Aortic smooth muscle cell (primary cell): ENCODE data around the gene NDUFA1. TPM values are rescaled to one million over a fixed set of nuclear protein-coding genes. Genes with fewer than 3 reads are reported as not detected.

Experiments used
- total RNA-seq: library from RNA; depleted of rRNA; stranded (reverse); fragments of >200 nt; gene quantifications from 2 replicates; pipeline ENCODE4 v1.2.3, GENCODE V29; 2014

The NDUFA1 gene
- 146 and 158 TPM in 2 replicates for total RNA-seq

DNA sequence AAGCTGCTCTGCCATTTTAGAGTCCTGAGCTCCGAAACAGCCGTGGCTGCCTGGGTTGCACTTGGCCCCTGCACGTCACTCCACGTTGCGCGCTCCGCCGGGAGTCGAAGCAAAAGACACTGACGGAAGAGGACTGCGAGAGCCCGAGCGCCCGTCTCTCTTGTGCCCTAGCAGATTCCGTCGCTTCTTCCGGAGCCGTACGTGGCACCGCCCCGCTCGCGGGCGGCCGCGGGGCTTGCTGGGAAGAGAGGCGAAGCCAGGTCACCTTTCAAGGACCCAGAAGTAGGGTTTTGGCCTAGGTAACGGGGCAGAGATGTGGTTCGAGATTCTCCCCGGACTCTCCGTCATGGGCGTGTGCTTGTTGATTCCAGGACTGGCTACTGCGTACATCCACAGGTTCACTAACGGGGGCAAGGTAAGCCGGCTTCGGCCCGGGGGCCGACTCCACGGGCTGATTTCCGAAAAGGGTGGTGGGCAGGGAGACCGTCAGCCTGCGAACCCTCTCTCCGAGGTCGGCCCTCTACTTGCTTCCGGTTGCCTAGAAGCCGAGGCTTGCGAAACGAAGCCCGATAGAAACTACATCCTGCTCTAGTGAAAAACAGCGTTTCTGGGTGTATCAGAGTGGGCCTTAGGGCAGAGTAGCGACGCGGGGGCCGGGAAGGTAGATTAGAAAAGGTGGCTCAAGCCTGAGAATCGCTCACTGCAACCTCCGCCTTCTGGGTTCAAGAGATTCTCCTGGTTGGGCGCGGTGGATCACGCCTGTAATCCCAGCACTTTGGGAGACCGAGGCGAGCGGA, at the start of gene NDUFA1, which contains the start of gene RNF113A:
Gene NDUFA1, plus strand, starts transcription at position 234 of the 797 bp plus-strand sequence. Its CDS starts 80 bp downstream, at position 314.
Gene RNF113A, minus strand, starts transcription at position 135 of the 797 bp plus-strand sequence. Its CDS starts 120 bp downstream, at position 15.

DNA sequence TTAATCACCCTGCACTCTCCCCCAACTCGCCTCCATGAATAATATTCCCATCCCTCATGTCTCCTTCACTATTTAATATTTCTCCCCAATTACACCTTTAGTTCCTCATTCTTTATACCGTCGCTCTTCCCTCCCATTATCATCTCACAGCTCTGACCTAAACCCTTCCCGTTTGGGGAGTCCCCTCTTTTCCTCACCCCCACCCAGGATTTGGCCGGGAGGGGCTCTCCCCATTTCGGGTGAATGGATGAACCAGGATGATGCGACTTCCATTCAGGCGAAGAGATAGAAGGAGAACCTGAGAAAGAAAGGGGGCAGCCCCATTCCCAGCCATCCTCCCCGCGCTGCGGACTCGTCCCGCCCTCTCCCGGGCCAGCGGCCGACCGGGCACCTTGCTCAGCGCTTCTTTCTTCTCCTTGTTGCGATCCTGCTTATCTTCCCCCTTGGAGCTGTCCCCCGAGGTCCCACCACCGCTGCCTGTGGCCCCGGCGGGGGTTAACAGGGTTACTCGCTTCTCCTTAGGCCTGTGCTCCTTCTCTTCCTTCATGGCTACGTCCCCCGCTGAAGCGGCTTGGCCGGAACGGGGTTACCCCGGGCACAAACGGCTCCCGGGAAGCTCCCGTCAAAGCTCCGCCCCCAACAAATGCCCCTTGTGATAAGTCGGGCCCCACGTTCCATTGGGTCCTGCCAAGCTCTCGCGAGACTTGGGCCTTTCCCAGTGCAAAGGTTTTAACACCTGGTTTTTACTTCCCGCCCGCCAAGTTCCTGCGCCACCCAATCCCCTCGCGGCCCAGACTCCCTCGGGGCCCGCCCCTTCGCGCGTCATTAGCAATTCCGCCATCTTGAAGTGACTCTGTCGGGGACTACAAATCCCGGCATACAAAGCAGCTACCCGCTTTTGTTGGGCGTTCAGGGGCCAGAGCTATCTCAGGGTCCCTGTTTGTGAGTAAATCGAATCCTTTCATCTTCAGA, 19.0 kb upstream of the NDUFA1 start, which contains the start of gene UPF3B:
Gene UPF3B, minus strand, starts transcription at position 582 of the 972 bp plus-strand sequence. Its CDS starts 35 bp downstream, at position 547.

DNA sequence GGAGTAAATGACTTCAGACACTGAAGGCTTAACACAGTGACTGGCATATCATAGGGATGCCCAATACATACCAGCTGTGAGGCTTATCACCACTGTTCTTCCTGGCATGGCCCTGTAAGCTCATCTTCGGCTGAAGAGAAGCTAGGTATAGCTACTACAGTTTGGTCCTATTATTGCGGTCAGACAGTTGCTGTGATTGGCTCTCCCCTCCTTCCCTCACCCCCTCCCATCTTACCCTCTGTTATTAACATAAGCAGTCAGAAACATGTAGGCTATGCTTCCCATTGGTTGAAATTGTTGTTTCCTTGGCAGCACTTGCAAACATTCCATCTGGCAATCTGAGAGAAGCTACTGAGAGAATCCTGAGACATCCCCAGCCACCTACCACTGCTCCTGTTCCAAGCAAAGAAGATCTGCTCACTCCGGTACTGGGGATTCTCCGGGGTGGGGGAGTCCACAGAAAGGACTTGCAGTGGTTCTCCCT, 24.3 kb downstream of the NDUFA1 start, which contains the start of gene AKAP14:
Gene AKAP14, plus strand, starts transcription at position 51 of the 484 bp plus-strand sequence. CDS start 7,331 bp downstream, outside the sequence.

Other genes with a start within 250 kb of the NDUFA1 start
- 4.2 TPM in 2 replicates for gene SEPTIN6, start 178.7 kb upstream of the NDUFA1 start, total RNA-seq
- 0.13 TPM in 1 of 2 replicates, not detected in the other for gene SOWAHD, start 113.2 kb upstream of the NDUFA1 start, total RNA-seq
- 2,131 and 2,216 TPM in 2 replicates for gene RPL39, start 80.2 kb upstream of the NDUFA1 start, total RNA-seq
- 2.0 and 2.2 TPM in 2 replicates for gene UPF3B, start 18.9 kb upstream of the NDUFA1 start, total RNA-seq
- gene RNF113A, start 99 bp upstream of the NDUFA1 start, total RNA-seq: 18.5 and 18.8 TPM in 2 replicates
- gene AKAP14, start 24.1 kb downstream of the NDUFA1 start, total RNA-seq: not detected in 2 replicates
- gene NKAP, start 71.9 kb downstream of the NDUFA1 start, total RNA-seq: 3.4 and 4.2 TPM in 2 replicates
- gene RHOXF2B, start 205.9 kb downstream of the NDUFA1 start, total RNA-seq: not detected in 2 replicates
- not detected in 2 replicates for gene RHOXF1, start 244.1 kb downstream of the NDUFA1 start, total RNA-seq